ENCODE results near the gene DR1. TPM values are rescaled to one million over a fixed set of nuclear protein-coding genes. Genes with fewer than 3 reads are reported as not detected.

DR1 gene
- total RNA-seq, 3 donors from 2014 or later = 45.1 to 50.3 (median 47.4) TPM

DNA sequence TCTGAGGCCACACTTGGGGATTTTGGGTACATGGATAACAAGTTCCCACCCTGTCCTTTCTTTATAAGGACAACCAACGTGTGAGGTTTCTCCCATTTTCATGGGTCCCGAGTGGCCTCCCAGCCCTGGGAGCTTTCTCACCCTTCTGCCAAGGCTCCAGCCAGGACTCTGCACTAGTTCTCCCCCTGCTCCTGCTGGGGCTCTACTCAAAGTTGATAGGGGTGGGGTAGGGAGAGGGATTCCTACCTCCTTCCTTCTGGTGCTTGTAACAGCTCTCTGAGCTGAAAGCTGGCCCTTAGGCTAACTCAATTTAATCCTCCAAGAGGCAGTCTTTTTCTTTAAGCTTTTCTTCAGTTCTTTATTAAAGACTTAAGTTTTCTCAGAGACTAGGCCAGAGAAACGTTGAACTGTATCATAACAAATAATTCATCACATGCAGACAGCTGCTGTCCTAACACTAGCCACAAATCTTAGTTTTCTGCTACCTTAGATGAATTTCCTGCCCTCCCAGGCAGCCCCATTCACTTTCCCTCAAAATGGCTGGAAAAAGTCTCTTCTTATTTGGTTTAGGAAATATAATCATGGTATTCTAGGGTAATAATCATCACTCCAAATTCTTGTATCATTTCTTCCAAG lies 22.4 kb upstream of the DR1 start:
- no peak for DNase-seq
- H3K36me3 ChIP-seq (ENCODE audit: low read depth) = no peaks in the 10 kb centered on the region
- no peaks in the 10 kb centered on the region for H3K9me3 ChIP-seq
- no peak for ATAC-seq
- TF ChIP-seq CTCF (IDR thresholded peaks at IDR 0.05) = no peak
- H3K4me1 ChIP-seq (ENCODE audit: low read depth) = peaks cover 2% of the 10 kb centered on the region
- intact Hi-C loops (cut with DNase I, micrococcal nuclease) = no loop called here
- no peak overlapping the region for H3K4me3 ChIP-seq

DNA sequence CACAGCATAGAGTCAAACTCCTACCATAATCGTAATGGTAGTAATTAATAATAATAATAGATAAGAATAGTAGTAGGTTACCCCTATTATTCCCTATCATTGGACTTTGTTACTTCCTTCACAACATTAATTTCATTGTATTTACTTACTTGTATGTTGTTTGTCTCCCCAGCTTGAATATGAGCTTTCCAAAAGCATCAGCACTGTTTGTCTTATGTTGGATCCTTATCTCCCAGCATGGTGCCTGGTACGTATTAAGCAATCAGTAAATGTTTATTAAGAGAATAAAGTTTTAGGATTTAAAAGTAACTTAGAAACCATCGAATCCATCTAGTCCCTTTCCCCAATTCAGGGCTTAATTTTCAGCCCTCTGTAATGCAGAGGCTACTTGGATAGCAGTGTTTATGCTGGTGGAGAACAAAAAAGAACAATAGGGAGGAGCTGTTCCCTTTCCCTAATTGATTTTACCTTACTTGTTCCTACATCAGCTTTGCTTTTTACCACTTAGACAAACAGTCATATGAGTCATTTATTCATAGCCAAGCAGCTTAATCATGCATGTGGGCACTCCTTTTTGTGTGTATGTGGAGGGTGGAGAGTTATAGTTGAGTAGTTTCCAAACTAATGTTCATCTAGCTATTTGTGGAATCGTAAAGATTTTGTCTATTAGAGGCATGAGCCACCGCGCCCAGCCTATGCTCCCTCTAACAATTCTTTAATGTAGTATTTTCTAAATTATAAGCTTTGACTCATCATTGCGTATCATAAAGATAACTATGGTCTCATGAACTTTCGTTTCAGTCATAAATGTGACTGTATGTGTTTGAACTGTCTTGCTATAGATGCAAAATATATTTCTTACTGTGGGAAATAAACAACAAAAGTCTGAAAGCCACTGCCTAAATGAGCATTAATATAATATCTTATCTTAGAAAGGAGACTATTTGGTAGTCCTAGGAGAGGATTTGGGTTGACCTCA lies 20.9 kb upstream of the DR1 start:
- Histone ChIP-seq H3K36me3 (ENCODE audit: low read depth) (no peaks in the 10 kb centered on the region), H3K4me3 (no peak overlapping the region), H3K4me1 (ENCODE audit: low read depth) (peaks cover 2% of the 10 kb centered on the region), H3K9me3 (no peaks in the 10 kb centered on the region)
- intact Hi-C loops (cut with DNase I, micrococcal nuclease) = no loop called here
- DNase-seq = peak in 1 of 3 donors; percentile 17
- no peak for TF ChIP-seq CTCF (IDR thresholded peaks at IDR 0.05)
- peak; percentile 86 for ATAC-seq

GRCh38 chr1:93328809-93329760 lies 16.6 kb upstream of the DR1 start:
- no peaks in the 10 kb centered on the region for H3K36me3 ChIP-seq (ENCODE audit: low read depth)
- ATAC-seq (peak; percentile 59), DNase-seq (peak in 1 of 3 donors; percentile 57)
- no peaks in the 10 kb centered on the region for H3K4me1 ChIP-seq (ENCODE audit: low read depth)
- no peak overlapping the region for H3K4me3 ChIP-seq
- no peaks in the 10 kb centered on the region for H3K9me3 ChIP-seq
- intact Hi-C loops (cut with DNase I, micrococcal nuclease) = no loop called here
- no peak for TF ChIP-seq CTCF (IDR thresholded peaks at IDR 0.05)

- ATAC-seq = no peak
- Histone ChIP-seq H3K36me3 (ENCODE audit: low read depth) (no peaks in the 10 kb centered on the region), H3K9me3 (no peaks in the 10 kb centered on the region), H3K4me3 (no peak overlapping the region), H3K4me1 (ENCODE audit: low read depth) (no peaks in the 10 kb centered on the region)
- DNase-seq = no peak
- no peak for TF ChIP-seq CTCF (IDR thresholded peaks at IDR 0.05)
- intact Hi-C loops (cut with DNase I, micrococcal nuclease) = no loop called here
Observed at GRCh38 chr1:93330196-93330595, 15.5 kb upstream of the DR1 start.

DNA sequence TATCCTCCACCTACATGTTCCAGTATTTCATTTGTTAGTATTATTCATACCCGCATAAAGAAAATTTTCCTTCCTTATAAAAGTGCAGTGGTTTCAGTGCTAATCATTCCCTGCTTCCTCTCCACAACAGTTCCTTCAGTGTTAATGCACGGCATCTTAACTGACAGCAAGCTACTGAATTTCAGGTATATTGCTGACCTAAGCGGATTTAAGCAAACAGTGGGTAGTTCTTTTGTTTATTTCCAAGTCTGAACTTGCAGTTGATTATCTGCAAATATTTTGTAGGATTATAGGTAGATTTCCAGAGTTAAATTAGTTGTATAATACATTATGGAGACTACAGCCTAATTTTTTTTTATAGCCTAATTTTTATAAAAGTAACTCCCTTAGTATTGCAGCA lies 15.1 kb upstream of the DR1 start:
- no peak for ATAC-seq

More for the DNA sequence above, 15.1 kb upstream of the DR1 start:
- no peak overlapping the region for H3K4me3 ChIP-seq
- H3K36me3 ChIP-seq (ENCODE audit: low read depth) = no peaks in the 10 kb centered on the region
- intact Hi-C loops (cut with DNase I, micrococcal nuclease) = no loop called here
- no peak for DNase-seq
- TF ChIP-seq CTCF (IDR thresholded peaks at IDR 0.05) = no peak
- H3K9me3 ChIP-seq = no peaks in the 10 kb centered on the region
- H3K4me1 ChIP-seq (ENCODE audit: low read depth) = no peaks in the 10 kb centered on the region
